Epithelial cell of proximal tubule (primary cell): ENCODE measurements around the gene SLX4. TPM values are rescaled to one million over a fixed set of nuclear protein-coding genes. Genes with fewer than 3 reads are reported as not detected.

ENCODE experiments used
- DNase-seq: peaks from one replicate; pipeline ENCODE4 v3.0.0-alpha.2; 2011; ENCODE audit warnings: low read depth
- H3K4me3 ChIP-seq: 2 replicates; pipeline ENCODE4 v1.5.1; 2011; ENCODE audit warnings: low read depth, mild to moderate bottlenecking, low read length
- total RNA-seq: library from RNA; depleted of rRNA; stranded (reverse); fragments of >200 nt; gene quantifications from 2 replicates; pipeline ENCODE4 v1.2.3, GENCODE V29; 2015
- TF ChIP-seq, protein P1 (sequence below): conservative IDR thresholded peaks from 2 replicates; pipeline ENCODE4 v1.5.1; 2012; ENCODE audit warnings: low read depth, mild to moderate bottlenecking, low read length

The SLX4 gene
- total RNA-seq, 1 donor from 2014 or later = 6.6 TPM

DNA sequence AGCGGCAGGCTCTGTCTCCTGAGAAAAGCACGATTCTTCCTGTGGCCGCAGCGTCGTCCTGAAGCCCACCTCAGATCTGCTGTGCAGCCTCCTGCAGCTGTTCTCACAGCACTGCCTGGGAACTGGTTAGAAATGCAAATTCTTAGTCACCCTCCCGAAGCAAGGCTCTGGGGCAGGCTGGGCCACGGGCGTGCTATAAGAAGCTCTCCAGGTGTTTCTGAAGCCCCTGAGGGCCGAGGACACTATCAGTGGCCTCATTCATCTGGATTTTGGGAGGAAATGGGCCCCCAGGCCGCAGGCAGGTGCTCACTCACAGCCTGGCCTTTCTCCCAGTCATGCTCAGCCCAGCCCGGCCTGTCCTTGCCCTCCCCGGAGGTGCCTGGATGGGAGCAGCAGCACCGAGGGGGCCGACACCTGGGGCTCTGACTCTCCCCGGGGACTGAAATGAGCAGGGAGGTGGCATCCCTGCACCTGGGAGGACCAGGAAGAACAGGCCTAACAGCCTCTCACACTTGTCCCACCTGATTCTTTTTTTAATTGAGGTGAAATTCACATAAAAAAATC is 23.8 kb downstream of the SLX4 start:
- no peak for DNase-seq
- TF ChIP-seq, protein P1, sequence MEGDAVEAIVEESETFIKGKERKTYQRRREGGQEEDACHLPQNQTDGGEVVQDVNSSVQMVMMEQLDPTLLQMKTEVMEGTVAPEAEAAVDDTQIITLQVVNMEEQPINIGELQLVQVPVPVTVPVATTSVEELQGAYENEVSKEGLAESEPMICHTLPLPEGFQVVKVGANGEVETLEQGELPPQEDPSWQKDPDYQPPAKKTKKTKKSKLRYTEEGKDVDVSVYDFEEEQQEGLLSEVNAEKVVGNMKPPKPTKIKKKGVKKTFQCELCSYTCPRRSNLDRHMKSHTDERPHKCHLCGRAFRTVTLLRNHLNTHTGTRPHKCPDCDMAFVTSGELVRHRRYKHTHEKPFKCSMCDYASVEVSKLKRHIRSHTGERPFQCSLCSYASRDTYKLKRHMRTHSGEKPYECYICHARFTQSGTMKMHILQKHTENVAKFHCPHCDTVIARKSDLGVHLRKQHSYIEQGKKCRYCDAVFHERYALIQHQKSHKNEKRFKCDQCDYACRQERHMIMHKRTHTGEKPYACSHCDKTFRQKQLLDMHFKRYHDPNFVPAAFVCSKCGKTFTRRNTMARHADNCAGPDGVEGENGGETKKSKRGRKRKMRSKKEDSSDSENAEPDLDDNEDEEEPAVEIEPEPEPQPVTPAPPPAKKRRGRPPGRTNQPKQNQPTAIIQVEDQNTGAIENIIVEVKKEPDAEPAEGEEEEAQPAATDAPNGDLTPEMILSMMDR = no peak
- H3K4me3 ChIP-seq = no peak overlapping the region

DNA sequence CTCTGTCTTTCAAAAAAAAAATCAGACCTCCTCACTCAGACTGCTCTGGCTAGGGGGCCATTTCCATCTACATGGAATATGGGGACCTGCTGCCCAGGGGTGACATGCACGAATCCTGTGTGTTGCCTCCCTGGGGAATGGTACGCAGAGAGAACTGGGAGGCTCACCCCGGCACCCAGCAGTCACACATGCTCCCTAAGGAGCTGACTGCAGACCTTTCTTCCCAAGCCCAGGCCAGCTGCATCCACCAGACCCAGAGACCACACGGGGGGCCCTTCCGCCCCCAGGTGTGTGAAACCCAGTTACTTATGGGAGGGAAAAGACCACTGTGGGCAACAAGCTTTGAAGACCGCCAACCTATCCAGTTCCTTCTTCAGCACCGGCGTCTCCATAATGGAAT is 27.0 kb downstream of the SLX4 start:
- TF ChIP-seq, protein P1 = no peak
- H3K4me3 ChIP-seq = no peak overlapping the region
- no peak for DNase-seq

DNA sequence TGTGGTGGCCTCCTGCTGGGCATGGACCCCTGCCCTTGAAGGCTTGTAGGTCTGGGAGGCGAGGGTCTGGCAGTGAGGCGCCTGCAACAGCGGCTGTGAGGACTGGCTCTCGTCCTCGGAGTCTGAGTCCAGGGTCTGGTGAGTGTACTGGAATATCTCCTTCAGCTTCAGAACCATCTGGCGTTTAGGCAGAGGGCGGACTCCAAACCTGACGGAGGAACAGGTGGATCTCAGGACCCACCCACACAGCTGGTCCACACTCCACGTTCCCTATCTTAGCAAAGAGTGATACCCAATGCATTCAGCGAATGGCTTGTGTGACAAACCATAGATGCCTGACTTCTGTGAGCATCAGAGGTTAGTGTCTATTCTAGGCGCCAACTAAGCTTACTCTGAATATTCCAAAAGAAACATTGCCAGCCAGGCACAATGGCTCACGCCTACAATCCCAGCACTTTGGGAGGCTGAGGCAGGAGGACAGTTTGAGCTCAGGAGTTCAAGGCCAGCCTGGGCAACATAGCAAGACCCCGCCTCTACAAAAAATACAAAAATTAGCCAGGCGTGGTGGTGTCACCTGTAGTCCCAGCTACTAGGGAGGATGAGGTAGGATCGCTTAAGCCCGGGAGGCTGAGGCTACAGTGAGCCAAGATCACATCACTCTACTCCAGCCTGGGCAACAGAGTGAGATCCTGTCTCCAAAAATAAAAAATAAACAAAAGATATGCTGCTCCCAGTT is 27.9 kb downstream of the SLX4 start:
- no peak overlapping the region for H3K4me3 ChIP-seq
- no peak for DNase-seq
- TF ChIP-seq, protein P1 = no peak

DNA sequence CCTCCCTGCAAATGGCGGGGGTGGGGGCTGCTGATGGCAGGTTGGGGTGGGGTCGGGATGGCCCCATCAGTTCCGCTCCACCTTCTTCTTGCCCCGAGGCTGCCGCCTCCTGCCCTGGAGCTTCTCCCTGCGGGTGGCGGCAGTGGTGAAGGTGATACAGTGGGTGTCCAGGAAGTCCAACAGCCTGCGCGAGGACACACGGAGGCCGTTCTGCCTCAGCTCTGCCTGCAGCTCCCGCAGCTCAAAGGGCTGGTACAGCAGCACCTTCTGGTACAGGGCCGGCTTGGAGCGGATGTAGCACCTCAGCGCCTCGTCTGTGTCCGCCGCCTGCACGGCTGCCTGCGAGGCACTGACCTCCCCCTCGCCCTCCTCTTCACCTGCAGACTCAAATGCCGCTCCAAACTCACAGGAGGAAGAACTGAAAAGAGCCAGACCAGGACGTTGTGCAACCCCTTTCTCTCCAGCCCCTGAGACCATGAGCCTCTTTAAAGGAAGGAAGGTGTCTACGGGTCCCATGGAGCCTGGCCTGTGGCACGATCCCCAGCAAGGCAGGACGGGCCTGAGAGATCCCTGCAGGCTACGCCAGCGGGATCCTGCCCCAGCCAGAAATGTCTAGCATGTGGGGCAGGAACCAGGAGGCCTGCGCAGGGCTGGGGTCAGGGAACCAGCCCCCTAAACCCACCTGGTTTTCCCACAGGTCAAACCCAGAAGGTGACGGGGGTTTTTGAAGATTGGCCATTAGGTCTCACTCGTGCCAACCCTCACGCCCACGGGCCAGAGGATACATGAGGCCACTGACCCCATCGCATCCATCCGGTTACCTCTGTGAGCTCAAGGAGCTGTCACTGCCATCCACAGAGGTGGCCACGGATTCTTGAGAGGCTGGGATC is 28.9 kb downstream of the SLX4 start:
- TF ChIP-seq, protein P1 = no peak
- no peak for DNase-seq
- H3K4me3 ChIP-seq = no peak overlapping the region

DNA sequence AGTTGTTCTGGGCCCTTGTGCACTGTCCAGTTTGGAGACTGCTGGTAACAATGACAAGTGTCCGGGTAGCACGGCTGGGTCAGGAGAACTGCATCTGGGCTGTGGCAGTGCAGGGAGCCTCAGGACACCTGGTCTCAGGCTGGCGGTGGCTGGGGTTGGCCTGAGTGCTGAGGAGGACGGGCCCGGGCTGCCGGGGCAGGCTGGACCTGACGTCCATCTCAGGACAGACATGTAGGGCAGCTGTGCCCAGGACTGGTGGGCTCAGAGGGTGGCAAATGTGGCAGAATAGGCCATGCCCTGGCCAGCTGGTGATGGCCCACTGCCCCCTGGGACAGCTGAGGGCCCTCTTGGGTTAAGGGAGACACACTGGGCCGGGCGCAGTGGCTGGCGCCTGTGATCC is 30.0 kb downstream of the SLX4 start:
- H3K4me3 ChIP-seq = no peak overlapping the region
- TF ChIP-seq, protein P1 = no peak
- DNase-seq = no peak

DNA sequence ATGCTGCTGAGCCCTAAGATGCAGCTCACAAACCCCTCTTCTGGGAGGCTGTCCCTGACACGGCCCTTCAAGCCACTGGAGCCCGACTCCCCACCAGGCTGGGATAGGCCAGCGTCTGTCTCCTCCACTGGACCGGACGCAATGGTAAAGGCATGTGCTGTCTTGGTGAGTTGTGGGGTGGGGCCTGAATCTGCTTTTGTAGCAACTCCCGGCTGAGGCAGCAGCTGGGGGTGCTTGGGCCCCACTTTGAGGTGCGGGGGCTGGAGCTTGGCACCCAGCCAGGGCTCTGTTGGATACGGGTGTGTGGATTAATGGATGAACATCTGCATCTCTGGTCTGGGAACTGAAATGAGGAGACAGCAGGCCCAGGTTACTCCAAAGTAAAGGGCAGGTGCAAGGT is 30.7 kb downstream of the SLX4 start:
- TF ChIP-seq, protein P1 = no peak
- no peak for DNase-seq
- no peak overlapping the region for H3K4me3 ChIP-seq
